HG02970 (cell line): ENCODE results near the gene HECTD4.
"Not testable (repeated sequence)": the region's sequence is repeated elsewhere in the genome, so short reads cannot be mapped to it uniquely, and the experiment has no call there.

Experiments used
- ATAC-seq: cut with Tn5 transposase; IDR thresholded peaks from one replicate; pipeline ENCODE4 v1.9.1; 2021; ENCODE audit warnings: mild to moderate bottlenecking, moderate library complexity, moderate number of reproducible peaks; ENCODE audit not compliant: unreplicated experiment, low FRiP score

The HECTD4 gene

DNA sequence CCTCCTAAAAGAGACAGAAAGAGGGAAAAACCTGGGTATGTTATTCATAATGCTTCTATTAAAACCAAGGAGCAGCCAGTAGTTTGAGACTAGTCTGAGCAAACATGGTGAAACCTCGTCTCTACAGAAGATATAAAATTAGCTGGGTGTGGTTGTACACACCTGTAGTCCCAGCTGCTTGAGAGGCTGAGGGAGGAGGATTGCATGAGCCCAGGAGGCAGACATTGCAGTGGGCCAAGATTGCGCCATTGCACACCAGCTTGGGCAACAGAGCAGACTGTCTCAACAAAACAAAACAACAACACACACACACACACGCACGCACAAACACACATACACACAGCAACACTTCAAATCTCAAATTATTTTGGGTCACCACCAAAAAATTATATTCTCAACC is 27.8 kb downstream of the HECTD4 start:
- ATAC-seq: no peak

DNA sequence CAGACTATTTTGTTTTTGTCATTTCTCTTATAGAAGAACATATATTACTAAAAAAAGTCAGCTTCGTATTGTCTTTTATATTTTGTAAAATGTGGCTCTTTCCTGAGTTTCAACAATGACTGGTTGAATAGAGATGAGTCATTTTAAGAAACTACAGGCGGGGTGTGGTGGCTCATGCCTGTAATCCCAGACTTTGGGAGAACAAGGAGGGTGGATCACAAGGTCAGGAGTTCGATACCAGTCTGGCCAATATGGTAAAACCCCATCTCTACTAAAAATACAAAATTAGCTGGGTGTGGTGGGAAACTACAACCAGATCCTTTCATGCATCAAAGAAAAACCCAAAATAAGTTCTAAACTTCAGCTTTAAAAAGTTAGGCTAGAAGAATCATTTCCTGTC is 28.8 kb downstream of the HECTD4 start:
- no peak for ATAC-seq

DNA sequence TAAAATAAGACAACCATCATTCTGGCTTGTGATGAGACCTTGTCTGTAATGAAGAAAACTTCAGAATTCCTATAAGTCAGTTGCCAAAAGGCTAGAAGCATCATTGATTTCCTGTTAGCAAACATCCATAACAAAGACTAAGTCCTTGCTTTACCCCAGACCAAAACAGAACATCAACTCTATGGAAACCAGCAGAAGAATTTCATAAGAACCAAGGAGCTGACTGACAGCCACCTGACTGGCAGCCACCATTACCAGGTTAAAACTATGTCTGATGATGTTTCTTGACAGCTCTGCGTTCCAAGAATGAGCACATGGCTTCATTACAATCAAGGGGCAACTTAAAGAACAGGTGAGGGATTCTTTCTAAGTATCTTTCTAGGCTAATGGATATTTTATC is 29.3 kb downstream of the HECTD4 start:
- ATAC-seq: no peak

DNA sequence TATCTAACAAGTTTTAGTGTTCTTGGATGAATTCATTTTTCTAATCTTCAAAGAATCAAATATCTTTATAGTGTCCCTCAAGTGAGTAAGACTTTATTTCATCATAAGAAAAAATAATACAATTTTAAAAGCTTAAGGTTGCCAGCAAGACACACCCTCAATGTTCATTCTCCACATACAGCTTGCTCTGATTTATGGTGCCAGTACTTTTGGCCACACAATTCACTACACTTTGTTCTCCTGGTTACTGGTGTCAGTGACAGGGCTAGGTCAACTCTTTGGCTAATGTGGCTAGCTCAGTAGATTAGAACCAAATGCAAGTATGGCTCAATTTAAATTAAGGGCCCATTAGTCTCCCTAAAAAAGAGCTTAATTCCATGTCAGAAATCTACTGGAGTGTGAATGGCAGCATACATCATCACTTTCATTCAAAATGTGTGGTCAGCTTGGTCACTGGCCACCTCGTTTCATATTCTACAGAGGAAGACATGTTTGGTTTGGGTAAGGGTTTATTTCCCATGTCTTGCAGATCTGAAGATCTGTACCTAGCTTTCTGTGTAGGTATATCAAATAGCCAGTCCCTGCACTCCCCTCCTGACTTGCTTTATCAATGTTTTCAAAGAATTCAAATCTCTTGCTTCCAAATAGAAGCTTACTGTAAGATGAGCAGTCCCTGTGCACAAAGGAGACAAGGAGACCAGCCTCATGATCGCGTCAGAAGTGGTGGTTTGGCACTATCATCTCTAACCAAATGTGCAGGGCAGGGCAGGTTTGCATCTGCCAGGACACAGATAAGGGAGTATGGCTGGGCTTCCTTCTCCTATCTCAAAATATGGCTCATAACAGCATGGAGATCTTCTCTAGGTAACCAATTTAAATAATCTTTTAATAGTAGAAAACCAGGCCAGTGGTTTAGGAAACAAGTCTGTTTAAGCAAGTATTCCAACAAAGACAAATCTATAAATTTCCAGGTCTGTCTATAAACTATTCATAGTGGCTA is 31.3 kb downstream of the HECTD4 start:
- ATAC-seq: no peak

DNA sequence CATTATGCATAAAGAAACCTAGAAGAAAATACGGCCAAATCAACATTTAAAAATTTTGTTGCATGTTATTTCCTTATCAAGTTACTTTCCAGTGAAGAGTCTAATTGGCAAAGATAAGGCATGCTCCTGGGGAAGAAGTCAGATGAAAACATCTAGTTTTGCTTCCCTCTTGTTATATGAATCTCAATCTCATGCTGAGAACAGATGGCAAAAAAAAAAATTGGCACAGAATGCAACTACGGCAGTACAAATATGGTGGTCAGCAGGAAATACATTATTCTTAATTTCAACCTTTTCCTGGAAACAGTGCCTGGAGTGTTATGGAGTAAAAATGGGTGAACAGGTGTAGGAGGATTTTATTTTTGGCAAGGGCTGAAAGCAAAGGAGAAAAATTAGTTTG is 32.8 kb downstream of the HECTD4 start:
- no peak for ATAC-seq

DNA sequence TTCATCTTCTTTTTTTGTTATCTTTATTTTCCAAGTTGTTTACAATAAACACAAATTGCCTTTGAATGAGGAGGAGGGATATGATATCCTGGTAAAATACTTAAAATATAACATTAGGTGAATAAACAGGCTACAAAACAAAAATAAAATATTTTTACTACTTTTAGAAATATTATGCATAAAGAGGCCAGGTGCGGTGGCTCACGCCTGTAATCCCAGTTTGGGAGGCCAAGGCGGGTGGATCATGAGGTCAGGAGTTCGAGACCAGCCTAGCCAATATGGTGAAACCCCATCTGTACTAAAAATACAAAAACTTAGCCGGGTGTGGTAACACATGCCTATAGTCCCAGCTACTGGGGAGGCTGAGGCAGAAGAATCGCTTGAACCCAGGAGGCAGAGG is 33.3 kb downstream of the HECTD4 start:
- not testable (repeated sequence) for ATAC-seq

DNA sequence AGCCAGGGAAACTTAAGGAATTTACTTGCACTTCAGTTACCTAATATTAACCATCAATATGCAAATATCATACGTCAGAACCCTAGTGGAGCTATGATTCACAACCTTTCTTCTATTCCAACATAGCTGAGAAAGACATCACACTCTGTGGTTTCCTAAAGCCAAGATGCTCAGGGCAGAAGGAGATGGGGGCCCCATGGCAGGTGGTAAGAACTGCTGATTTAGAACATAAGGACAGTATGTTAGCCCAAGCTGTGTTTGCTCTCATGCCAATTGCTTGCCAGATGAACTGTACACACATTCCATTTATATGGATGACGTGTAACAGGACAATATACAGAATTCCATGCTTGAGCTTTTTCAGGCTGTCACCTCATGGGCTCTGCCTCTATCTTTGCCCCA is 34.6 kb downstream of the HECTD4 start:
- no peak for ATAC-seq

DNA sequence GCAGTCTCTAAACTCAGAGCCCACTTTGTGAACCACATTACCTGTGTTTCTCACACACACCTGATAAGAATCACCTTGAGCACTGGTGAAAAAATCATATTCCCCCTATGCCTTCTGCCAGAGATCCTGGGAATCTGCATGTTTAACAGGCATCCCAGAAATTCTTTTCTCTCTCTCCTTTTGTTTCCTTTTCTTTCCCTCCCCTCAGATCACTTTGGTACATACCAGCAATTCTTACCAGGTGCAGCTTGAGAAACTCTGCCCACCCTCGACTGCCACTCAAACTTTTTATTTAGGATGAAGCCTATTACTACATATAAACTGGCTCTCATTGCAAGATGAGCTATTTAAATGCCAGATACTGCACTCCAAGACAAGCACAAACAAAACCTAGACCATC is 36.0 kb downstream of the HECTD4 start:
- ATAC-seq: no peak

DNA sequence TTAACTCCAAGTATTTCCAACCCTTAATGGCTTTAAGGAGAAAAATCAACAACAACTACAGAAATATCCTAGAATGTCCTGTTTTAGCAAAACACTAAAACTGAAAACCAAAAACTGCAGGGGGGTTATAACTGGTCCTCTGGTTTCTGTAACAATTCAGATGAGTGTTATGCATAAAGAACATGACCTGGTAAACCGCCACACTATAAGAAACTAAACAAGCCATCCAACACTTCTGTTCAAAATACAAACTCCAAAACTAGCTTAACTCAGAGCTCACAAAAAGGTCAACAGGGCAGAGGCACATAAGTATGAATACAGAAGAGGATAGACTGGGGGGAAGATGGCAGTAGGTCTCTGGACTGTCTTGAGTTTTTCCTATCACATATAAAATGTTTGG is 38.0 kb downstream of the HECTD4 start:
- ATAC-seq: no peak

DNA sequence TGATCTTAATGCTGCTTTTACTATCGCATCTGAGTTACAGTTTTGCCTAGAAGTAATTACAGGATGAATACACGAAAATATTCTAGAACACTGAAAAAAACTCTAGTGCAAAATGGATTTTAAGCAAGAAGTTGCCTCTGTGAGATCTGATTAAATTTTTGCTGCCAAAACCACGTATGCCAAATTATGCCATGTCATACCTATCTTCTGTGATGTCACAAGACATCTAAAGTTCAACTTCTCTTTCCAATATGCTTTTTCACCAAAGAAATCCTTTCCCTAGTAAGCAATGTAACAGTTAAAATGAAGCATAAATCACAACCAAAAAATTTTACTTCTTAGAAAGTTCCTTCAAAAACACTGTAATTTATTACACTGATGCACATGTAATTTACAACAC is 39.6 kb downstream of the HECTD4 start:
- ATAC-seq: no peak

DNA sequence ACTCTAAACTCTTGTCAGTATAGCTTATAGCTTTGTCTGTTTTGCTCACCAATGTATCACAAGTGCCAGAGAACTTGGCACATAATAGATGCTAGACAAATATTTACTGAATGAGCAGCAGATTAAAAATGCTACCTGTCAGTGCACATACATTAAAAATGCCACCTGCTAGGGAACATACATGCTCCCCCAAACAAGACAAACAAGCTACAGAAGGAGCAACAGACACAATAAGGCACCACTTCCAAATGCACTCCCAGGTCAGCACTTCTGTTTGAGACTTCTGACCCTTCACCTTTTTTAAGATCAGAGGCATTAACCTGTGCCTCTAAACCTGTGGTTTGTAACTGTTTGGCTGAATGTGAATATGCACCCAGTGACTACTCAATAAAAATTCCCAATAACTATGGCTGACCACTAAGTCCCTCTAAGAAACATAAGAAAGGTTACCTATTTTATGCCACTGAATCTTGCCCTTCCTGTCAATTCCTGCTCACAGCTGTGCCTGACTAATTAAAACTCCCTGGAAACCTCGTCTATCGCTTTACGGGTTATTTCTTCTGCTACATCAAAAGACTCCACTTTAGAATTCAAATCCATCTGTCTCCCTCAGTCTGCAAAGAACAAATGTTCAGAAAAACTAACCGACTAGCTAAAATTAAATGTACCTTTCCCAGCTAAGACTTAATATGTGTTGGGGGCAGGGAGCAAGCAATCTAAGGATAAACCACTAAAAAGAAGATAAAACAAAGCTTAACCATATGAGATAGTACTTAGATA is 41.0 kb downstream of the HECTD4 start:
- no peak for ATAC-seq

DNA sequence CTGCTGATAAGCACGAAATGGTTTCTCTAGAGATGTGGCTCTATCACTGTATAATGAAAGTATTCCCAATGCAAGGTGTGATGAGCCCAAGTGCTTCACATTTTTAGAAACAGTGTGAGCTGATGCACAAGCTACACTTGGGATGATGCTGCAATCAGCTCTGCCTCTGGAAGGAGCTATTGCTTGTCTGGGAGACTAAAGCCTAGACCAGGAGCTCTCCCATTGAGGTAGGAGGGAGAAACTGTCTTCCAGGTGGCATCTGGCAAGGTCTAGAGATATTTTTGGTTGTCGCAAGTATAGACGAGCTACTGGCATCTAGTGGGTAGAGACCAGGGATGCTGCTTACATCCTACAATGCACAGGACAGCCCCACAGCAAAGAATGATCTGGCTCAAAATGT is 42.0 kb downstream of the HECTD4 start:
- ATAC-seq: no peak

DNA sequence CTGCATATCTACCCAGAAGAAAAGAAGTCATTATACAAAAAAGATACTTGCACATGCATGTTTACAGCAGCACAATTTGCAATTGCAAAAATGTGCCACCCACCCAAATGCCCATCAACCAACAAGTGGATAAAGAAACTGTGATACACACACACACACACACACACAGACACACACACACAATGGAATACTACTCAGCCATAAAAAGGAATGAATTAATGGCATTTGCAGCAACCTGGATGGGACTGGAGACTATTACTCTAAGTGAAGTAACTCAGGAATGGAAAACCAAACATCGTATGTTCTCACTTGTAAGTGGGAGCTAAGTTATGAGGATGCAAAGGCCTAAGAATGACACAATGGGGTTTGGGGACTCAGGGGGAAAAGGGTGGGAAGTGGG is 47.2 kb downstream of the HECTD4 start:
- not testable (repeated sequence) for ATAC-seq

DNA sequence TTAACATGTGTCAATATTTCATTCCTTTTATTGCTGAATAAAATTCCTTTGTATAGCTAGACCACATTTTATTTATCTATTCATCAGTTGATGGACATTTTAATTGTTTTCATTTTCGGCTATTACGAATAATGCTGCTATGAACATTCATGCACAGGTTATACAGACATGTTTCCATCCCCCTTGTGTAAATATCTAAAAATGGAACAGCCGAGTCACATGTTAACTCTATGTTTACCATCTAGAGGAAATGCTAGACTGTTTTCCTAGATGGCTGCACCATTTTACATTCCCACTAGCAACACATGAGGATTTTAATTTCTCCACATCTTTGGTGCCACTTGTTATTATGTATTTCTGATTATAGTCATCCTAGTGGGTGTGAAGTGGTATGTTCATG is 49.2 kb downstream of the HECTD4 start:
- ATAC-seq: no peak

DNA sequence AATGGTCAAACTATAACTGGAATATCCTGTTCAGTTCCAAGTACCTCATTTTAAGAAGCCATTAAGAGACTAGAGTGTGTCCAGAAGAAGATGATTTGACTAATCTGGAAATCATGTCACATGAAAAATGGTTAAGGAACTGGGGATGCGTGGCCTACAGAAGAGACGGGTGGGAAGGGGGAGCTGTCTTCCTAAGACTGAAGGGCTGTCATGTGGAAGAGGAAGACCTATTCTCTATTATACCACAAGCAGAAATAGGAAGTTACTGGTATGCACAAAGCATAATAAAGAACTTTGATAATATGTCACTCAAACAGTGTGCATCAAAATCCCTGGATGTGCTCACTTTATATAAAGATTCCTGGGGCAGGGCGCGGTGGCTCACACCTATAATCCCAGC is 50.3 kb downstream of the HECTD4 start:
- ATAC-seq: no peak

DNA sequence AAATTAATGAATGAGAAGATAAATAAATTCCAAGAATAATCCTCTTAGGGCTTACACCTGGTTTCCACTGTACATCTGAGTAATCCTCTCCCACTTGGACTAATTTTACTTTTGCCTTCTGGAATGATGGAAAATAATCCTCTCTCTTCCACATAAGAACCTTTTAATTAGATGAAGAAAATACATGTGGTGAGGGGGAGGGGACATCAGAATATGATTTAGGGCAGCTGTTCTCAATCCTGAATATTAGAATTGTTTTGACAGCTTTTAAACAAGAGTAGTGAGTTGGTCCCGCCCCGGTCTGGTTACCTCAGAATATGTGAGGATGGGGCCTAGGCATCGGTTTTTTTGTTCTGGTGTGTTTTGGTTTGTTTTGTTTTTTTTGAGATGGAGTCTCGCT is 51.5 kb downstream of the HECTD4 start:
- ATAC-seq: no peak

DNA sequence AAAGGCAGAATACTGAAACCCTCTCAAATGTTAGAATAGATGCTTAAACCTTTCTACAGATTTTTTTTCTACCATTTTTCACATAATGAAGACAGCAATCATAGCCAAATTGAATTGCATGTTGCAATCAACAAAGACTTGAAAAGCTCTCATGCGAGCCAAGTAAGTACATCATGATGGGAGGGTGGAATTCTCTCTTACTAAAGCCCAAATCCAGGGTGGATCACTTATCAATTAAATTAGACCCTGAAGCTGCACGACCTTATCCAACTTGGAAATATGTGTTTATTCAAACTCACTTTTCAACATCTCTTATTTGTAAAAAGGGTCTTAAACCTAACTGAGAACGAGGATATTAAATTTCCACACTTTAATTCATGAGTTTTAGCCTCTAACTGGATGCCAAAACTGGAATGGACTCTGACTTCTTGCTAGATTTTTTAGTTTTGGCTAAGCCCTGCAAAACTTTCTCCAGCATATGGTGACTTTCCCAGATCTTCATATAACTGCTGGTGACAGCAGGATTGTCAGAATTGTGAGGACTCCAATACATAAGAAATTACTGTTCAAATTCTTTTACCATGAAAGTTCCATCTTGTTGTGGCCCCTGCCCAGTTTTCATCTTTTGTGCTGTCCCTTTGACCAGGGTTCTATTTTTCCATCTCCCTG is 53.6 kb downstream of the HECTD4 start:
- no peak for ATAC-seq

DNA sequence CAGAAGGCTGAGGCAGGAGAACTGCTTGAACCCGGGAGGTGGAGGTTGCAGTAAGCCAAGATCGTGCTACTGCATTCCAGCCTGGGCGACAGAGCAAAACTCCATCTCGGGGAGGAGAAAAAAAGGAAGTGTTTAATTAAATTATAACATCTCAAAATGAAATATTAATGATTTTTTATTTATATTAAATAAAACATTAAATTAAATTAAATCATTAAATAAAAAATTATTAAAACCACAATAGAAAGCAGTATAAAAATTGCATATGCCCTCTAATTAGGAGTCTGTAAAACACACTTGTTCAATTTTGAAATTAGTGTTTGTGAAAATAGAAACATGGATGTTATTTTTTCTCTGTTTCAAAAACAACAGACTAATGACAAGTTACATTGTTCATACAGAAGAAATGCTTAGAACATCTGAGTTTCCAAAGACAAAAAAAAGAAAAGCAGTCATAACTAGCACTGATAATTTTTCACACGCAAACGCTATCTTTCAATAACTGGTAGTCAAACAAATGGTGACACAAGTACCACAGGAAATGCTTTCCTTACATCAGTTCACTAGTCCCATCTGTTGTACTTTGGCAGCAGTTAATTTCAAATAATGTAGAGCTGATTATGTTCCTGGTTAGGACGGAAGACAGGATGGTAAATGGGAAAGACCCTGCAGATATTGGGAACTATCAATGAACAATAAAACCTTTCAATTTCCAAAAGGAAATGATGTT is 54.9 kb downstream of the HECTD4 start:
- ATAC-seq: no peak

DNA sequence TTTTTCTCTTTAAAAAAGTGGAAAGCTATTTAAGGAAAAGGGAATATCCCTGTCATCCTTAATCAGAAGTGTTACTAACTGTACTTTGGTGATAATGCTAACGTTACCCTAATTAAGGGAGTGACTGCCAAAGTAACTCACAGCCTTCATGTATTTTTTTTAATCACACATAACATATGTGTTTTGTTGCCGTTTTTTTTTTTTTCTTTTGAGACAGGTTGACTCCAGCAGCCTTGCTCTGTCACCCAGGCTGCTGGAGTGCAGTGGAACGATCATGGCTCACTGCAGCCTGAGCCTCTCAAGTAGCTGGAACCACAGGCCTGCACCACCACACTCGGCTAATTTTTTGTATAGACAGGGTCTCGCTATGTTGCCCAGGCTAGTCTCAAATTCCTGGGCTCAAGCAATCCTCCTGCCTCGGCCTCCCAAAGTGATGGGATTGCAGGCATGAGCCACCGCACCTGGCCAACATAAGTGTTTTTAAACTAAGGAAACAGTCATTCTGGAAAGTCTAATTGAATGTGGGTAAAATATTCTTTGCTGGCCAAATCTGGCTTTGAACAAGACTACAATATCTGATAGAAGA is 56.5 kb downstream of the HECTD4 start:
- ATAC-seq: no peak

DNA sequence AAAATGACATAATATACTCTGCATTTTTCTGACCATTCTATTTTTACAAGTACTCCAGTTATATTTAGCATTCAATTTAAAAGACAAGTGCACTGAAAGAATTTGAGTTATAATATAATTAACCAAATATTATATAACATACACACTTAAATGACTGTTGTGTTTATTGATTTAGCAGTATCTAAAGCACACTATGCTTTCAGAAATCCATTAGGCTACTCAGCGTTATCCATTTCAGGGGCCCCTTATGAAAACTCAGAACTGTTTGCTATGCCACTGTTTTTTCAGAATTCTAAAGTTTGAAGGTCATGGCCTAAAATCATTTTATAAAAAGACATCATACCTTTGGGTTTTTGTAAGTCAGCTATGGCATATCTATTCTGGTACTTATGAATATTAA is 57.1 kb downstream of the HECTD4 start:
- ATAC-seq: no peak
